Stimulated activated CD4-positive, alpha-beta T cell treated with anti-CD3 and anti-CD28 coated beads, Interleukin-12 subunit alpha, Interleukin-12 subunit beta, amount 100 ng/mL, for 48 hours (primary cell): ENCODE measurements around the gene IQSEC3.

Experiments used
- DNase-seq, 3 donors: peaks; one replicate each; pipeline ENCODE4 v3.0.0-alpha.2; 2020; ENCODE audit warnings: low read depth in 2 of 3, low spot score in 1 of 3

IQSEC3 gene

DNA sequence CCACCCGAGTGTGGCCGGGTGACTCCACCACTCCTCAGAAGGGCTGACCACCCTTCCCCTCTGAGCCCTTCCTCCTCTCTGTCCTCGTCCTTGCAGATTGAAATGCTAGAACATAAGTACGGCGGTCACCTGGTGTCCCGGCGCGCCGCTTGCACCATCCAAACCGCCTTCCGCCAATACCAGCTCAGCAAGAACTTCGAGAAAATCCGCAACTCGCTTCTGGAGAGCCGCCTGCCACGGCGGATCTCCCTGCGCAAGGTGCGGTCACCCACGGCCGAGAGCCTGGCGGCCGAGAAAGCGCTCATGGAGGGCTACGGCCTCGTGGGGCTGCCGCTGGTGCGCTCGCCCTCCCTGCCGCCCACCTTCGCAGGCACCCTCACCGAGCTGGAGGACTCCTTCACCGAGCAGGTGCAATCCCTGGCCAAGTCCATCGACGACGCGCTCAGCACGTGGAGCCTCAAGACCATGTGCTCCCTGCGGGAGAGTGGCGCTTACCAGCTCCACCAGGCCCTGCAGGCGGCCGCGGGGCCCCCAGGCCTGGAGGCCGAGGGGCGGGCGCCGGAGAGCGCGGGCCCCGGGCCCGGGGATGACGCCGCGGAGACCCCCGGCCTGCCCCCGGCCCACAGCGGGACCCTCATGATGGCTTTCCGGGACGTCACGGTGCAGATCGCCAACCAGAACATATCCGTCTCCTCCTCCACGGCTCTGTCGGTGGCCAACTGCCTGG, 71.8 kb downstream of the IQSEC3 start:
- DNase-seq = no peak

DNA sequence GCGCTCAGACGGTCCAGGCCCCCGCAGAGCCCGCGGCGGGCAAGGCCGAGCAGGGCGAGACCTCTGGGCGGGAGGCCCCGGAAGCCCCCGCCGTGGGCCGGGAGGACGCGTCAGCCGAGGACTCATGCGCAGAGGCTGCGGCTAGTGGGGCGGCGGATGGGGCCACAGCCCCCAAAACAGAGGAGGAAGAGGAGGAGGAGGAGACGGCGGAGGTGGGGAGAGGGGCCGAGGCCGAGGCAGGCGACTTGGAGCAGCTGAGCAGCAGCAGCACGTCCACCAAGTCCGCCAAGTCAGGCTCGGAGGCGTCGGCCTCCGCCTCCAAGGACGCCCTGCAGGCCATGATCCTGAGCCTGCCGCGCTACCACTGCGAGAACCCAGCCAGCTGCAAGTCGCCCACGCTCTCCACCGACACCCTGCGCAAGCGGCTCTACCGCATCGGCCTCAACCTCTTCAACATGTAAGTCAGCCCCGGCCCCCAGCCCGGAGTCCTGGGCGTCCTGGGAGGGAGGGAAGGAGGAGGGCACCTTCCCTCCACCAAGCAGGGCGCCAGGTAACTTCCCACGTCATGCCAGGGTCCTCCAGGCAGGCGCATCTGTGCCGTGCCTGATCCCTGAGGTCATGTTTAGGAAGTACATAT, 72.4 kb downstream of the IQSEC3 start:
- peak in 2 of 3 donors; percentile 17 to 25 for DNase-seq

DNA sequence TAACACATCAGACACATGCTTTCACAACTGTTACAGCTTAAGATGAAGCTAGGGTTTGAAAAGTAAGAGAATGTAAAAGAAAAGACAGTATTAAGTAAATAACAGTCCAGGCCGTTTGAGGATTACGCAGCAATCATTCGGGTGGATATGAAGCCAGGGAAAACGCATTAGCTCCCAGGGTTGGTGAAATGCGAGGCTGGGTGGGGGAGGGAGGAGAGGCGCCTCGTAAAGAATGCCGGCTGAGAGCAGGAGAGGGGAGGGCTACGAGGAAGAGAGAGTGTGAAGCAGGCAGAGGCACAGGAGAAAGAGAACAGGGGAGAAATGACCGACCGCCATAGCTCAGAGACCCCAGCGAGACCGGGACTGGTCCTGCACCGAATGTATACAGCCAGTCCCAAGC, 73.0 kb downstream of the IQSEC3 start:
- DNase-seq = no peak

DNA sequence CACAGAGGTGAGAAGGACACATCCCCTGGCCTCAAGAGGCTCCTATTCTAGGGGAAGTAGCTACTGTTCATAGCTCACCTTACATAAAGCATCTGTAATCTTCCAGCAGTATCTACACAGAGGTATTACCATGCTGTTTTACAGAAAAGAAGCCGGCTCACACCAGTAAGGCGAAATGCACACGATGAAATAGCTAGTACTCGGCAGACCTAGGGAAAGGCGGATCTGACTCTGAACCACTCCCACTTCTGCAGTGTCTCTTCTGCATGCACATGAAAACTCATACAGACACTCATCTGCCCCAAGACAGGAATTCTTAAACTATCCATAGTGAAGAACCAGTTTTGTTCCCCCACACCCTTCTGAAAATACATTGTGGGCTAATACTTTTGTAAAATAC, 73.6 kb downstream of the IQSEC3 start:
- DNase-seq = no peak

DNA sequence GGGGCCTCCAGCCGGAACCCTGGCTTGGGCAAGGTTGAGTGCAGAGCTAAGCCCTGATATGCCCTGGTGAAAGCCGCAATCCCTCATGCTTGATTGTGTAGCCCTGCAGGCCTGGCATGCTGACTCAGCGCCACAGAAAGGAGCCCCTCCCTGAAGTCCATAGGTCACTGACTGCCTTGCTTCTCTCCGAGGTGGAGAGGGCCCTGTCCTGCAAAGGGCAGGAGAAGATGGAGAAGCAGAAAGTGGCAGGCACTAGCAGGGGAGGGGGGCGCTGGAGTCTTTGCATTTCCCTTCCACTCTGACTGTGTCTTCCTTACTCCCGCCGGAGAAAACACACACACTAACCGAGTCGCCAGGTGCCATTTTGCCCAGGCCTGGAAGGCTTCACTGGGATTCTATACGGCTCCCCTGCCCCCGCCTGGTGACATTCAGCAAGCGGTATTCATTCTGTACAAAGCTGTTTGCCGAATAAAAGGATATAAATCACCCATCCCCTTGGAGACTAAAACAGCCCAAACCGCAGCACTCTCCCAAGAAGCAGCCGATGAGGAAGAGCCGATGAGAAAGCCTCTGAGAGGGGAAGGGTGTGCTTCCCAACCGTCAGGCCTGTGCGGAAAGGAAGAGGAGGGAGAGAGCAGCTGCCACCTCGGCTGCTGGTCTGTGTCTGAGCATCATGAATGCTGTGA, 77.5 kb downstream of the IQSEC3 start:
- no peak for DNase-seq

DNA sequence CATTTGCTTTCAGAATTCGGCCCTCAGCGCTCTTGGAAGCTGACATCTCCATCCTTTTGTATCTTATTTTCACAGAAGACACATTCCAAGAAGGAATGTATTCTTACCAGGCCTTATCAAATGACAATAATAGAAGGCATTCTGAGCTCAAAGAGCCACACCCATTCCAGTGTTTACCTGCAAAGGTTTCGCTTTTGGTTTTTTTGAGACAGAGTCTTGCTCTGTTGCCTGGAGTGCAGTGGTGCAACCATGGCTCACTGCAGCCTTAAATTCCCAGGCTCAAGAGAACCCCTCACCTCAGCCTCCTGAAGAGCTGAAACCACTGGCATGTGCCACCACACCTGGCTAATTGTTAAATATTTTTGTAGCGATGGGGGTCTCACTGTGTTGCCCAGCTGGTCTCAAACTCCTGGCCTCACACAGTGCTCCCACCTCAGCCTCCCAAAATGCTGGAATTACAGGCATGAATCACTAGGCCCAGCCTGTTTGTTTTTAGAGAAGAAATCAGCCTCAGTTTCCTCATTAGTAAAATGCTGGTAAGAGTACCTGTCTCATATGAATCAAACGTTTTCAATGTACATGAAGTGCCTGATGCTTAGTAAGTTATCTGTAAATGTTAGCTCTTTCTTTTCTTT, 78.2 kb downstream of the IQSEC3 start:
- DNase-seq = no peak

DNA sequence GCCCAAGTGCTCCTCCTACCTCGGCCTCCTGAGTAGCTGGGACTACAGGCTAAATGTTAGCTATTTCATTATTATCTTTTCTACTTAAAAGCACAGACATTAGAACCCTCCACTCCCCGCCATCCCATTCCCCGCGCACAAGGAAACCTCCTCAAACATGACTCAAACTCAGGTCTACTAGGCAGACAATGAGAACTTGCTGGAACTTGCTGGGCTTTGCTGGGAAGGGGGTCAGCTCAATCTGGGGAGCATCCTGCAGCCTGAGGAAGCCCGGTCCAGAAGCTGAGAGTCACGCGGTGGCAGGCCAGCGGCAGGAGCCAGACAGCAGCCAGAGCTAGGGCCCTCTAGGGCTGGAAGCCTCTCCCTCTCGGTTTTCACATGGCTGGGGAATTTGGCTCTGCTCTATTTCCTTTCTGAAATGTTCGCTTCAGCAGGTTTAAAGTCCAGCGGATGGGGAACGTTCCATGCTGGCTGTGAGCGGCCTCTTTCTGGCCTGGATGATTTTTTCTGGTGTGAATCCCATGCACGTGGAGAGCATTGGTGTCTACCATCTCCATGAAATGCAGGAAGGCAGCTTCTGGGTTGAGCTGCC, 78.9 kb downstream of the IQSEC3 start:
- no peak for DNase-seq

DNA sequence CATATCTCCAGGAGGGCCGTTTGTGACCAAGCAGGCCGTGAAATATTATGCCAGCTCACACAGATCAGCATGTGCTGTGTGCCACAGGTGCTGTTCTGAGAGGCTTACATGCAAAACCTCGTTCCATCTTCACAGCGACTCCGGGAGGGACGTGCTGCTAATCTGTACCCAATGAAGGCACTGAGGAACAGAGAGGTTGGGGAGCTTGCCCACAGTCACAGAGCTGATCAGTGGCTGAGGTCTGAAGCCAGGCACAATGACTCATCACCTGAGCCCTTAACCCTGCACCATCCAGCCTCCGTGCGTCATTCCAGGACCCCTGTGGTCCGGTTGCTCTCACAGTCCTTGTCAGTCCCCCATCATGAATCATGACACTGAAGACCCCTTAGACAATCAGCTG, 80.7 kb downstream of the IQSEC3 start:
- no peak for DNase-seq

DNA sequence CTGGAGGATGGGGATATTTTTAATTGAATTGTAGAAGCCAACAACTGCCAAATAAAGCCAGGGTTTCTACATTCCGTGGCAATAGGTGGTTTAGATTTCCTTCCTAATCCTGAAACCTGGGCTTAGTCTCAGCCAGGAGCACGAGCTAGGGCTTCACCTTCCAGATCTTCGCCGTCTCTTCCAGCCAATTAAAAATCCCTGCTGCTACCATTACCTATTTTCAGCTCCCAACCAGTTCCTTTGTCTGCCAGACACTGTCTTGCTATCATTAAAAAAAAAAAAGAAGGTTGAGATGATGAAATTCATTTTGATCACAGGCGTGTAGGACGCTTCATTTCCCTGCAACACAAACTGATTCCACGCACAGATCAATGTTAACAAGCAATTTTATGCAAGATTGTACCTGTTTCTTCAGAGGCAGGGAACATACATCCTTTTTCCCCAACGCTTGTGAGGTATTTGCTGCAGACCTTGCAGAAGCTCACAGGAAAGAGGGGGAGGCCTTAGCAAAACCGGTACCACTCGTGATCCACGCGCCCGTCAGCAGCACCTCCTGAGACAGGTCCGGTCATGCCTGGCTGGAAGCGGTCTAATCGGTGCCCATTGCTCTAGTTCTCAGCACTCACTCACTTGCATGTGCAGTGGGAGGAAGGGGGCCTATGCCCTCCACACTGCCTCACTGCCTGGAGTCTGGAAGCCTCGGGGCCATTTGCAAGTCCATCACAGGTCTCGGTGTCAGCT, 82.3 kb downstream of the IQSEC3 start:
- no peak for DNase-seq

DNA sequence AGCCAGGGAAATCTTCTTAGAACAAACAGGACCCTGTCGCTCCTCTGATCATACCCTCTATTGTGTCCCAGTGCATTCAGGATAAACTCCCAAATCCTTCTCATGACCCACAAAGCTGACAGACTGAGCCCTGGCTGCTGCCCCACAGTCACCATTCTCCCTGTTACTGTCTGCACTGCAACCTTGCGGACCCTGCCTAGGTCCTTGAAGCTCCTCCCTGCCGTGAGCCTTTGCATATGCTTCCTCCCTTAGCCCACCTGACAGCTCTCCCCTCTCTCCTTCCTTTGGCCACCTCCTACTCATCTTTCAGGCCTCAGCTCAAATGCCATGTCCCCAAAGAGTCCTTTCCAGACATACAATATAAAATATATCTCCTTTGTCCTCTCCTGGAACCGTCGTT, 85.0 kb downstream of the IQSEC3 start:
- DNase-seq = no peak

DNA sequence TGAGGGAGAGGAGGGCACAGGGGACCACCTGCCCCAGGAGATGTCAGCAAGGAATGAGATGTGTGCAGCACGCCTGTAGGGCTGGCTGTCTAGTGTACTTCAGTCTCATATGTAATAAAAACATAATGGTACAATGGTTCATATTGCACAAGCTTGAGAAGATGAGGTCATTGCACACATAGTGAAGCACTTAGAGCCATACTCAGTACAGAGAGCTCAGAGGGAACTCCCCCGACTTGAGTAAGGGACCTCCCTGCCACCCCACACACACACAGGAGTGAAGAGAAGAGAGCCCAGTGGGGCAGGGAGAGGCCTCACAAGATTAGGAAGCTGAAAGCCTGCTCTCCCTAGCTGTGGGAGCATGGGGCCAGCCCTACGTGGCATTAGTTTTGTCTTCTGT, 85.9 kb downstream of the IQSEC3 start:
- no peak for DNase-seq

DNA sequence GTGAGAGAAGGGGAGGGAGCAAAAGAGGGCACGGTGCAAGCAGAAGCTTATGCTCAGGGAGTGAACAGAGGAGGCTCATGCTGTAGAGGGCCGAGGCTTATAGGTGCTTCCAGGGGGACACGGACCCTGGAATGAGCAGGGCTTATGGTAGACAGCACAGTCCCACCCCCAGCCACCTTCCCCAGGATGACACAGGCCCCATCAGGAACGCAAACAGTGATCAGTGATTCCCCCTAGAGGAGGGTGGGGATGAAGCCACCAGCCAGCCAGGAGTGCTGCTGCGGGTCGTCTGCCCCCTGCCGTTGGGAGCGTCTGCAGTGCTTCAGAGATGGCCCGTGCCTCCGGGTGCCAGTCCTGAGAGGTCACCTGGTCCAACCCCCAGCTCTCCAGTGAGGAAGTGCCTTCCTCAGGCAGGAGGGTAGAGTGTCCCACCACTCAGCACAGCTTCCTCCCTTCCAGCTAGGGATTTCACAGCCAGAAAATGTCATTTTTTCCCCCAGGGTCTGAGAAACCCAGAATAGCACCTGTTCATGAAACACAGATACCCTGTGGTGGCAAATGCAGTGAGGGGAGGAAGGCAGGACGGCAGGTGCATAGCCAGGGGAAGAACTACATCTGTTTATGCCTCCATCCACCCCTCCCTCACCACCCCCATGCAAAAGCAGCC, 86.6 kb downstream of the IQSEC3 start:
- peak; percentile 28 to 53 (median 34) for DNase-seq

DNA sequence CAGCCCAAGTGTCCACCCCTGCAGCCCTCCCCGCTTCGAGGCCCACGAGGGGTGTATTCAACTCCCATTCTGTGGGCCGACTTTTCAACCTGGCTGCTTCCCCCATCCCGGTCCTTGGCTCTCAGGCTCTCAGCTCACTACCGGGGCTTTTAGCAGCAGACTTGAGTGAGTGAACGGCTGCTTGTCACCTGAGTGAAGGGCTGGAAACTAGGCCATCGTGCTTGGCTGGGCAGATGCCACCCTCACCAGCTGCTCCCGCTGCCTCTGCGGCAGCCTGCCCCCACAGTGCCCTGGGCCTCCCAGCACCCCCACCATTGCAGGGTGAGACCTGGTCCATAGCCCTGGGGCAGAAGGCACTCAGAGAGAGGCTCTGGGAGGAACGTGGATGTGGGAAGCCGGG, 87.5 kb downstream of the IQSEC3 start:
- no peak for DNase-seq

DNA sequence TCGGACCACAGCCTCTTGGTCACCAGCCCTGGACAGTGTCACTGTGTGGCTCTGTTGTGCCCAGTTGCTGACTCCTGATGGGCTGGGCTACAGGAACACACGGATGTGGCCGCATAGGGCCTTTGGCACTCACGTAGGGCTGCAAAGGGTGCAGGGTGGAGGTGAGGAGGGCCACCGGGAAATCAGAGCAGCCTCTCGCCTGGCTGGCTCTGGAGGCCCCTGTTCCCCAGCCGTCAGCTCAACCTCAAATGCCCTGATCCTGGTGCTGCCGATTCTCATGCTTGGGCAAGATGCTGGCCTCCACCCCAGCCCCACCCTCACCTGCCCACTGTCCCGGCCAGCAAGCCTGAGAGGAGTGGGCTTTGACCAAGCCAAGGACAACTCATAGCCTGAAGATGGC, 88.4 kb downstream of the IQSEC3 start:
- no peak for DNase-seq

DNA sequence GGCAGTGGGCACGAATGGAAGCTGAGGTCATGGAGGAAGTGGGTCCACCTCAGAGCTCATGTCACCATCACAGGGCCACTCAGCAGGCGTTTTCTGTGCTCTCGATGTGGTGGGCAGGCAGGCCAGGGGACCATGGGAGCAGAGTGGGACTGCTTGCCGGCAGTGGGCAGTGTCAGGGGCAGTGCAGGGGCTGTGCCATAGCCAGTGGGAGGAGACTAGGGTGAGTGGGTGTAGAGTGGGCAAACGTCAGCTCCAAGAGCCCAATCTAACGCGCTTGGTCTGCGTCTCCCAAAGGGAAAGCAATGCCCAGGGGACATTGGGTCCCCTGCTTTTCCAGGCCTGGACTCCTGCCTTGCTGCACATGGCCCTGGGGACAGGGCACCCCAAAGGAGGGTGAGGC, 89.1 kb downstream of the IQSEC3 start:
- DNase-seq = no peak

DNA sequence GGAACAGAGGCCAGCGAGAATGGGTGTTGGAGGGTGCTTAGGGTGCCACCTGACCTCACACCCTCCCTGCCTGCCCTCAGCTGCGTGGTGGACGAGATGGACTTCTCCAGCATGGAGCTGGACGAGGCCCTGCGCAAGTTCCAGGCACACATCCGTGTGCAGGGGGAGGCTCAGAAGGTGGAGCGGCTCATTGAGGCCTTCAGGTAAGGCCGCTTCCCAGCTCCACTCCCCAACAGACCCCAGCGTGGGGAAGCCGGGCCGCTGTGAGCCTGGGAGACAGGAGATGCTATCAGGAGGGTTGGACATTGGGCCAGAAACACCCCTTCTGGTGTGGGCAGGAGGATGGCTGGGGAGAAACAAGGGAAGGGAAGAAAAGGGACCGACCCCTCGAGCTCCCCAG, 90.4 kb downstream of the IQSEC3 start:
- no peak for DNase-seq

DNA sequence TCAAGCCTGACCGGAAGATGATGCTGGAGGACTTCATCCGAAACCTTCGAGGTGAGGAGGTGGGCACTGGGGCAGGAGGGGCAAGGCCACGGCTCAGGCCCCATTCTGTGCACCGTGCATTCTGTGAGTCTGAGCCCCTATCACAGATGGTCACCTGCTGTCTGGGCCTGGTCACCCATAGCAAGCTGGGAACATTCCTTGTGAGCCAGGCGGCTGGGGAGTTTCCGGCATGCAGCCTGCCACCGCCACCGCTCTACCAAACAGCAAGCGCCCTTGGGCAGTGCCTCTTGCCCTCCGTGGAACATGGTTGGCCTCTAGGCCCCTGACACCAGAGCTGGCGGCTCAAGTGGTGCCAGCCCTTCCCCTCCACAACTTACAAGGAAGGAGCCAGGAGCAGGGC, 91.1 kb downstream of the IQSEC3 start:
- no peak for DNase-seq

DNA sequence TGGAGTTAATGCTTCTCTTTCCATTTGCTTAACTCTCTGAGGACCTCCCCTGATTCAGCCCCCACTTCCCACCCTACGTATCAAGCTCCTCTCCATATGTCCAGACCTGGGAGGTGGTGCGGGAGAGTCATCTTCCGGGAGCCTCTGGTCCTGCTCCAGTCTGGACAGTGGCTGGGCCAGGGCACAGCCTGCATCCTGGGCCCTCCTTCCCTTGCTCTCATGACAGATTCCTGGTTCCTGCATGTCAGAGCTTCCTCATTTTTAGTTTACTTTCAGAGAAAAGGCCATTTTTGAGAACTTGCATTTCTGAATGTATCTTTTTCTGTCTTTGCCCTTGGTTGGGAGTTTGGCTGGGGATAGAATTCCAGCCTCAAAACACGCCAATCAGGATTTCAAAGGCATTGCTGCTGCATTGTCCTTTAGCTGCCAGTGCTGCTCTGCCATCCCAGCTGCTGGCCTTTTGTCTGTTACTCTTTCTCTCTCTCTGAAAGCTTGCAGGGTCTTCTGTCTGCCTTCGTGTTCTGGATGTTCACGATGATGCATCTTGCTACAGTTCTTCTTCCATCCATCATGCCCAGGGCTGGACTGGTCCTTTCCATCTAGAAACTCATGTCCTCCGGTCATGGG, 92.7 kb downstream of the IQSEC3 start:
- no peak for DNase-seq

DNA sequence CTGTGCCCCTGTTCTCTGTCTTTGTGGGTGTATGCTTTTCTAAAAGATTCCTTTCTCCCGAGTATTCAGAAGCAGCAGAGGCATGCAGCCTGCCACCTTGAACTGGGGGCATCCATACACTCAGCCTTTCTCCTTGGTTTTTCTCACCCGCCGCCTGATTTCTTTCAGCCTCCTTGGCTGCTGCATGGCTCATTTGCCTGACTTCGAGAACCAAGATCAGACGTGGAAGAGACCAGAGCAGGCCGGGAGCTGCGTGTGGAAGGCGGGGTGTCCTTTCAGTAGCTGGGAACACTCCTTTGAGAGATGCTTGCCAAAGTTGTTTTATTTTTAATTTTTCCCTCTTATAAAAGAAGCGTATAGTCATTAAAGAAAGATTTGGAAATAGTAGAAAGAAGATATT, 94.3 kb downstream of the IQSEC3 start:
- DNase-seq = no peak

DNA sequence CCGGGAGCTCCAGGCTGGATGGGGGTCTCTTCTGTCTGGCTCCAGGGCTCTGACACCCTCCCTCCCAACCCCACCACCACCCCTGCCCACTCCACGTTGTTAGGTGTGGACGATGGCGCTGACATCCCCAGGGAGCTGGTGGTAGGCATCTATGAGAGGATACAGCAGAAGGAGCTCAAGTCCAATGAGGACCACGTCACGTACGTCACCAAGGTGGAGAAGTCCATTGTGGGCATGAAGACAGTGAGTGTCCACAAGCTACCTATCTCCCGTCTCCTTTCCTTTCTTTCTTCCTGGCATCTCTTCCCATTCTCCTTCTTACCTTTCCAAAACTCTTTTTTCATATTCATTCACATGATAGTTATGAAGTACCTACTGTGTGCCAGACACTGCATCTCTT, 95.3 kb downstream of the IQSEC3 start:
- no peak for DNase-seq
